Erythroblast (primary cell): ENCODE data around the gene CLEC18B.

ENCODE experiments used
- GATA1 ChIP-seq: IDR thresholded peaks from 2 replicates; pipeline ENCODE4 v1.6.1; 2011; ENCODE audit warnings: low read depth, mild to moderate bottlenecking, control low read depth, low read length, moderate library complexity
- POLR2A ChIP-seq: IDR thresholded peaks from 2 replicates; pipeline ENCODE4 v1.6.1; 2011; ENCODE audit warnings: mild to moderate bottlenecking, low read length

DNA sequence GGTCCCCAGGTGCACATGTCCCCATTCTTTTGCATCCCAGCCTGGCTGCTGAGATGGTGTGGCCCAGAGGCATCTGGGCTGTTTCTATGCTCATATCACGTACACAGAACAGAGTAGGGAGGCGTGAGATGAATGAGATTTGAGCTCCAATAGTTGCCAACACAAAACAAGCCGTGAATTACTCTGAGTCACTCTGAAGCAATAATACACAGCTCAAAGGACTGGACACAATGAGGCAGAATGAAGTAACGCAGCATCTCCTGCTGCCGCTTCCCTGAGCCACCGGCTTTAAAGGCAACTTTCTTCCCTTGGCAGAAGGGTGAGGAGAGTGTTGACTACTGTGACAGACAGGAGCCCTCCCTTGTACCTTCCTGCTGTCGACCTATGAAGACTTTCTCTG is 33.9 kb upstream of the CLEC18B start:
- TF ChIP-seq POLR2A (no peak), GATA1 (no peak)
